Anterior cingulate cortex (tissue), 58 donors: ENCODE data around the gene SPRTN.
"Not testable (repeated sequence)": the region's sequence is repeated elsewhere in the genome, so short reads cannot be mapped to it uniquely, and the experiment has no call there.

Source experiments
- DNase-seq, 58 donors: peaks; one replicate each; lab custom pipeline; 2025; lab: John Stamatoyannopoulos, UW

Gene SPRTN

GRCh38 chr1:231334952-231335351 is 3.1 kb upstream of the SPRTN start:
- no peak for DNase-seq

GRCh38 chr1:231335663-231336602 is 2.2 kb upstream of the SPRTN start:
- DNase-seq = no peak

GRCh38 chr1:231337043-231337471 is 1.0 kb upstream of the SPRTN start:
- peak in 6 of 58 donors; percentile 20 to 65 (median 36) for DNase-seq

GRCh38 chr1:231337472-231338269 is 422 bp upstream of the SPRTN start, which contains the start of gene EXOC8:
Gene EXOC8, minus strand, starts transcription at chr1:231337852. Its CDS starts 107 bp downstream, at chr1:231337745.
- peak; percentile 66 to 99 (median 94) for DNase-seq

- no peak for DNase-seq
These were observed 2.4 kb downstream of the SPRTN start for GRCh38 chr1:231340328-231341013.

- no peak for DNase-seq
These were observed 9.9 kb downstream of the SPRTN start for GRCh38 chr1:231347961-231348360.

GRCh38 chr1:231348442-231348841 is 10.3 kb downstream of the SPRTN start:
- no peak for DNase-seq

- not testable (repeated sequence) for DNase-seq
These were observed 10.8 kb downstream of the SPRTN start for GRCh38 chr1:231348856-231349255.

GRCh38 chr1:231351816-231352215 is 13.7 kb downstream of the SPRTN start:
- DNase-seq = no peak

GRCh38 chr1:231353086-231353485 is 15.0 kb downstream of the SPRTN start:
- DNase-seq = no peak

- no peak for DNase-seq
These were observed 16.4 kb downstream of the SPRTN start for GRCh38 chr1:231354330-231355020.

GRCh38 chr1:231355171-231355570 is 17.1 kb downstream of the SPRTN start:
- DNase-seq = no peak

GRCh38 chr1:231357187-231357772 is 19.2 kb downstream of the SPRTN start:
- DNase-seq = no peak

GRCh38 chr1:231357831-231358354 is 19.8 kb downstream of the SPRTN start:
- peak in 12 of 58 donors; percentile 7 to 50 (median 23) for DNase-seq

GRCh38 chr1:231359113-231359512 is 21.0 kb downstream of the SPRTN start:
- DNase-seq = no peak

GRCh38 chr1:231362325-231362724 is 24.2 kb downstream of the SPRTN start:
- DNase-seq = no peak

GRCh38 chr1:231363624-231364023 is 25.5 kb downstream of the SPRTN start:
- DNase-seq = no peak

GRCh38 chr1:231364192-231364591 is 26.1 kb downstream of the SPRTN start:
- DNase-seq = no peak

GRCh38 chr1:231369282-231369681 is 31.2 kb downstream of the SPRTN start:
- peak in 14 of 58 donors; percentile 2 to 55 (median 10) for DNase-seq
